Activated CD8-positive, alpha-beta memory T cell treated with anti-CD3 and anti-CD28 coated beads for 1 hour (primary cell): ENCODE data around the gene DHX34.
A peak's percentile ranks its signal among the peaks of the same experiment; 100 is the strongest.

Experiments used
- DNase-seq, 2 donors: peaks; one replicate each; pipeline ENCODE4 v3.0.0-alpha.2; 2020; ENCODE audit warnings: low read depth in 1 of 2; ENCODE audit errors: extremely low read depth in 1 of 2

The DHX34 gene

GRCh38 chr19:47417107-47417745, 68.1 kb downstream of the DHX34 start:
- DNase-seq, result no peak

GRCh38 chr19:47417746-47418691, 68.9 kb downstream of the DHX34 start:
- DNase-seq, result no peak

- no peak for DNase-seq
Measured at GRCh38 chr19:47418692-47419029, 69.5 kb downstream of the DHX34 start.

GRCh38 chr19:47419030-47419783, 70.1 kb downstream of the DHX34 start, which contains the start of gene MEIS3:
TSS of gene MEIS3 (minus strand) at chr19:47419527. CDS start at chr19:47419081, 446 bp downstream.
- no peak for DNase-seq

GRCh38 chr19:47419789-47420188, 70.7 kb downstream of the DHX34 start:
- DNase-seq, result no peak

- DNase-seq, result no peak
Measured at GRCh38 chr19:47421244-47421786, 72.2 kb downstream of the DHX34 start.

GRCh38 chr19:47421844-47422395, 72.8 kb downstream of the DHX34 start:
- no peak for DNase-seq

- DNase-seq, result no peak
Measured at GRCh38 chr19:47422417-47423163, 73.5 kb downstream of the DHX34 start.

GRCh38 chr19:47423203-47423882, 74.2 kb downstream of the DHX34 start:
- no peak for DNase-seq

GRCh38 chr19:47427241-47428176, 78.4 kb downstream of the DHX34 start:
- DNase-seq, result peak in 1 of 2 donors; percentile 43

GRCh38 chr19:47428177-47428894, 79.2 kb downstream of the DHX34 start:
- DNase-seq, result peak; percentile 60 to 63

- no peak for DNase-seq
Measured at GRCh38 chr19:47429140-47429793, 80.2 kb downstream of the DHX34 start.

- DNase-seq, result no peak
Measured at GRCh38 chr19:47430041-47430802, 81.1 kb downstream of the DHX34 start.

- DNase-seq, result no peak
Measured at GRCh38 chr19:47432091-47432490, 83.0 kb downstream of the DHX34 start.
